NCI-H1105 treated with DMSO at 0.1 percent for 48 hours (cell line): ENCODE measurements around the gene ZDHHC14.

Experiments
- DNase-seq: peaks from one replicate; lab custom pipeline; 2025; lab: John Stamatoyannopoulos, UW

ZDHHC14 gene

GRCh38 chr6:157667211-157668008, 286.4 kb downstream of the ZDHHC14 start:
- peak; percentile 78 for DNase-seq

GRCh38 chr6:157668009-157668401, 287.0 kb downstream of the ZDHHC14 start:
- DNase-seq, result no peak

GRCh38 chr6:157668713-157669112, 287.7 kb downstream of the ZDHHC14 start:
- DNase-seq, result no peak

GRCh38 chr6:157669323-157669722, 288.3 kb downstream of the ZDHHC14 start:
- DNase-seq, result no peak

GRCh38 chr6:157669747-157670216, 288.8 kb downstream of the ZDHHC14 start:
- DNase-seq, result no peak

GRCh38 chr6:157670466-157671186, 289.6 kb downstream of the ZDHHC14 start:
- no peak for DNase-seq

GRCh38 chr6:157672726-157673412, 291.9 kb downstream of the ZDHHC14 start:
- DNase-seq, result no peak

GRCh38 chr6:157673596-157673995, 292.6 kb downstream of the ZDHHC14 start:
- DNase-seq, result no peak

GRCh38 chr6:157674061-157674460, 293.1 kb downstream of the ZDHHC14 start:
- no peak for DNase-seq

- DNase-seq, result no peak
Measured at GRCh38 chr6:157675831-157676230, 294.8 kb downstream of the ZDHHC14 start.

- DNase-seq, result no peak
Measured at GRCh38 chr6:157676241-157676640, 295.3 kb downstream of the ZDHHC14 start.

- no peak for DNase-seq
Measured at GRCh38 chr6:157677235-157677634, 296.2 kb downstream of the ZDHHC14 start.

GRCh38 chr6:157679605-157680580, 298.9 kb downstream of the ZDHHC14 start:
- no peak for DNase-seq

- peak; percentile 63 for DNase-seq
Measured at GRCh38 chr6:157681041-157681650, 300.2 kb downstream of the ZDHHC14 start.

- DNase-seq, result no peak
Measured at GRCh38 chr6:157682856-157683481, 302.0 kb downstream of the ZDHHC14 start.

GRCh38 chr6:157683707-157684106, 302.7 kb downstream of the ZDHHC14 start:
- DNase-seq, result no peak

- DNase-seq, result no peak
Measured at GRCh38 chr6:157684620-157685299, 303.8 kb downstream of the ZDHHC14 start.

GRCh38 chr6:157685596-157686280, 304.7 kb downstream of the ZDHHC14 start:
- DNase-seq, result no peak

GRCh38 chr6:157688275-157688959, 307.4 kb downstream of the ZDHHC14 start:
- no peak for DNase-seq
